Activated CD8-positive, alpha-beta memory T cell treated with anti-CD3 and anti-CD28 coated beads for 24 hours (primary cell): ENCODE data around the gene TROAP.
"Not testable (repeated sequence)": the region's sequence is repeated elsewhere in the genome, so short reads cannot be mapped to it uniquely, and the experiment has no call there.

Experiments used
- DNase-seq: peaks from one replicate; pipeline ENCODE4 v3.0.0-alpha.2; 2020

The TROAP gene, protein sequence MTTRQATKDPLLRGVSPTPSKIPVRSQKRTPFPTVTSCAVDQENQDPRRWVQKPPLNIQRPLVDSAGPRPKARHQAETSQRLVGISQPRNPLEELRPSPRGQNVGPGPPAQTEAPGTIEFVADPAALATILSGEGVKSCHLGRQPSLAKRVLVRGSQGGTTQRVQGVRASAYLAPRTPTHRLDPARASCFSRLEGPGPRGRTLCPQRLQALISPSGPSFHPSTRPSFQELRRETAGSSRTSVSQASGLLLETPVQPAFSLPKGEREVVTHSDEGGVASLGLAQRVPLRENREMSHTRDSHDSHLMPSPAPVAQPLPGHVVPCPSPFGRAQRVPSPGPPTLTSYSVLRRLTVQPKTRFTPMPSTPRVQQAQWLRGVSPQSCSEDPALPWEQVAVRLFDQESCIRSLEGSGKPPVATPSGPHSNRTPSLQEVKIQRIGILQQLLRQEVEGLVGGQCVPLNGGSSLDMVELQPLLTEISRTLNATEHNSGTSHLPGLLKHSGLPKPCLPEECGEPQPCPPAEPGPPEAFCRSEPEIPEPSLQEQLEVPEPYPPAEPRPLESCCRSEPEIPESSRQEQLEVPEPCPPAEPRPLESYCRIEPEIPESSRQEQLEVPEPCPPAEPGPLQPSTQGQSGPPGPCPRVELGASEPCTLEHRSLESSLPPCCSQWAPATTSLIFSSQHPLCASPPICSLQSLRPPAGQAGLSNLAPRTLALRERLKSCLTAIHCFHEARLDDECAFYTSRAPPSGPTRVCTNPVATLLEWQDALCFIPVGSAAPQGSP

GRCh38 chr12:49322708-49323523 is at the start of gene TROAP:
TSS of gene TROAP (plus strand) at chr12:49323255. CDS start at chr12:49323609, 354 bp downstream.
- peak; percentile 96 for DNase-seq

GRCh38 chr12:49273726-49274395 is 49.2 kb upstream of the TROAP start:
- DNase-seq = no peak

GRCh38 chr12:49274396-49275069 is 48.5 kb upstream of the TROAP start:
- DNase-seq = no peak

- DNase-seq = no peak
Measured at GRCh38 chr12:49276304-49277290, 46.5 kb upstream of the TROAP start.

GRCh38 chr12:49277466-49277865 is 45.6 kb upstream of the TROAP start:
- DNase-seq = no peak

DNA sequence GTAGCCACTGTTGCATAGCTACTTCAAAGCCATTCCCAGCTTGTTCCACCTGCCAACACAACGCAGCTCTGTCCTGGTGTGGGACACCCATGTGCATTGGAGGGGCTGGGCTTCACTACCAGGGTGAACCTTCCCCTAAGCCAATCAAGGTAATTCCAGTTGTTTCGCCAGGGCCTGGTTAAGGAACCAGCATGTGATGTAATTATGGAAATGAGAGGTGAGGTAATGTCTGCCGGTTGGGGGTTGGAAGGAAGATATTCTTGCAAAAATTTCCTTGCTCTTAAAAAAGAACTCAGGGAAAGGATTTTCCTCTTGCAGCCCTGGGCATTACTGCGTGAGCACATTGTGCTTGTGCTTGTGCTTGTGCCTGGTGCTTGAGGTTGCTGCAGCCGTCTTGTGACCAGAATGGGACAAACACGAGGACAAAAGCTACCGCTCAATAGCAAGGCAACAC is 43.3 kb upstream of the TROAP start:
- no peak for DNase-seq

- DNase-seq = not testable (repeated sequence)
Measured at GRCh38 chr12:49280545-49280944, 42.5 kb upstream of the TROAP start.

- DNase-seq = no peak
Measured at GRCh38 chr12:49282302-49282701, 40.8 kb upstream of the TROAP start.

GRCh38 chr12:49282740-49283375 is 40.2 kb upstream of the TROAP start:
- not testable (repeated sequence) for DNase-seq

GRCh38 chr12:49283541-49284429 is 39.3 kb upstream of the TROAP start:
- no peak for DNase-seq

GRCh38 chr12:49284672-49285071 is 38.4 kb upstream of the TROAP start:
- no peak for DNase-seq

DNA sequence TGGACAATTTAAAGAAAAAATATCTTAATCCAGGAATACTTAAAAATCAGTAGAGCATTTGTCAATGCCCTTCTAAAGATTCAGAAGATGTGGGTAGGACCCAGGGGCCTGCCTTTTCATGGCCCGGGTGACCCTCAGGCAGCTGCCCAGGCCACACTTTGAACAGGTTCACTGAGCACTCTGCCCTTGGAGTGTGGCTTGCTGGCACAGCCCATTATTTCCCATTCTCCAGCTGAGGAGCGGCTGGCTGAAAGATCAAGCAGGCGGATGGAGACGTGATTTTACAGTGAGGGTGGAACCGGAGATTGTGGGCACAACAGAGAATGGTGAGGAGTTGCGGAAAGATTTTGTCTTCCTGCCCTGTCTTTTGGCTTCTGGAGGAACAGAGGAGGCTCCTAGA is 35.2 kb upstream of the TROAP start:
- no peak for DNase-seq

- DNase-seq = peak; percentile 86
Measured at GRCh38 chr12:49288412-49288853, 34.6 kb upstream of the TROAP start.

DNA sequence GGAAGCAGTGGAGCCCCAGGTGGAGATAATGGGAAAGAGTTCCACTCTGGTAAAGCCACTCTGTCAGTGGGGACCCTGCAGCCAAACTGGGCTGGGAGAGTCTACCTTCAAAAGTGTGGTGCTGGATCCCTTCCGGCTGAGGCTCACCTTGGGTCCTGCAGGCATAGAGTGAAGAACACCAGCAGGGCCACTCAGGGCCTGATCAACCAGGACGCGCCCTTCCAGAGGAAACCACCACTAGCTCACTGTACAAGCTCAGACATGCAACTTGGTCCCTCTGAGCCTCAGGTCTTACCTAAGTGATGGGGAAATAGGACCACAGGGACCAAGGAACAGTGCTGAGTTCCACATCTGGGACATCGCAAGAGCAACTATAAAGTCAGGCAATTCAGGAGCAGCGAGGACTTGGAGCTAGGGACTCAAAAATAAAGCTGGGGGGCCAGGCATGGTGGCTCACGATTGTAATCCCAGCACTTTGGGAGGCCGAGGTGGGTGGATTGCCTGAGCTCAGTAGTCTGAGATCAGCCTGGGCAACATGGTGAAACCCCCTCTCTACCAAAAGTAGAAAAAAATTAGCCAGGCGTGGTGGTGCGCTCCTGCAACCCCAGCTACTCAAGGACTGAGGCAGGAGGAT is 34.0 kb upstream of the TROAP start:
- DNase-seq = no peak

- no peak for DNase-seq
Measured at GRCh38 chr12:49292729-49293055, 30.4 kb upstream of the TROAP start.

DNA sequence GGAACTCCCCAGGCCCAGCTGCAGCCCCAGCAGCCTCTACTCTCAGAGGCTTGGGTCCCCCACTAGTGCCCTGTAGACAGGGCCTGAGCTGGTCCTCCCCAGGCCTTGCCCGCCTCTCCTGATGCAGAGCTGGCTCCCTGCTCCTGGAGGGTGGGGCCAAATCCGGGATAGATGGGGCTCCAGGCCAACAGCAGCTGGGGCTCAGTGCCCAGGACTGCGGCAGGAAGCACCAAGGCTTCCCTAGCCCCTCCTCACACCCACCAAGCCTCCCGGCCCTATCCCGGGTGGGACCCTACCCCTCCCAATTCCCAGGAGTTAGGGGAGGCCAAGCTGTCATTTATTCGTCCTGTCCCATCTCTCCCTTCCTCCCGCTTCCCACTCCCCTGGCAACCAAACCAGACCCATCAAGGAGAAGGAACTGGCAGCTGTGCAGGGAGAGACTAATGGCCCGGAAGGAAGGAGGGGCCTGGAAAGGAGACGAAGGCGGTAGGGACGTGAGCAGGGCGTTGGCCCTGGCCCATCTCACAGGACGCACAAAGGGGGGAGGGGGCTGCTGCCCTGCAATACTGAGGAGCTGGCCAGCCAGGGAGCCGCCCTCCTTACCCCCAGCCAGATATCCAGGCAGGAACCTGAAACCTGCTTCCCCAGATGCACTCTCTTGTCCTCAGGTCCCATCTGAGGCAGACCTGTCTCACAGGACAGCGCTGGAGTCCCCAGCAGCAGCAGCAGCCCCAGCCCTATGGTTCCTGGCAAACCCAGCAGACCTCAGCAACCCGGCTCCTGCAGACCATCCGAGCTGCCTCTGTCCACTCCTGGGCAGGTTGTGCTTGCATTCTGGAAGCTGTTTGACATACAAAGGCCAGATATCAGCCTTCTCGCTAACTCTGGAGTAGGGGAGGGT is 29.7 kb upstream of the TROAP start:
- DNase-seq = no peak

GRCh38 chr12:49294086-49294803 is 28.8 kb upstream of the TROAP start:
- DNase-seq = no peak
